HG02970 (cell line): Measurements from ENCODE around the gene OSBPL9.
"Not testable (repeated sequence)": the region's sequence is repeated elsewhere in the genome, so short reads cannot be mapped to it uniquely, and the experiment has no call there.

Experiments
- ATAC-seq: cut with Tn5 transposase; IDR thresholded peaks from one replicate; pipeline ENCODE4 v1.9.1; 2021; ENCODE audit warnings: mild to moderate bottlenecking, moderate library complexity, moderate number of reproducible peaks; ENCODE audit not compliant: unreplicated experiment, low FRiP score

OSBPL9 gene

GRCh38 chr1:51699391-51699790 lies 82.5 kb downstream of the OSBPL9 start:
- no peak for ATAC-seq

GRCh38 chr1:51701782-51702181 lies 84.9 kb downstream of the OSBPL9 start:
- ATAC-seq = not testable (repeated sequence)

- ATAC-seq = not testable (repeated sequence)
These were observed 85.3 kb downstream of the OSBPL9 start for GRCh38 chr1:51702220-51702619.

- ATAC-seq = no peak
These were observed 88.1 kb downstream of the OSBPL9 start for GRCh38 chr1:51705035-51705434.

GRCh38 chr1:51708911-51709760 lies 92.2 kb downstream of the OSBPL9 start:
- ATAC-seq = no peak

GRCh38 chr1:51709951-51710350 lies 93.1 kb downstream of the OSBPL9 start:
- no peak for ATAC-seq

- ATAC-seq = no peak
These were observed 95.7 kb downstream of the OSBPL9 start for GRCh38 chr1:51712590-51712989.

GRCh38 chr1:51714374-51715019 lies 97.6 kb downstream of the OSBPL9 start:
- ATAC-seq = no peak

GRCh38 chr1:51715369-51715768 lies 98.5 kb downstream of the OSBPL9 start:
- ATAC-seq = no peak

- ATAC-seq = no peak
These were observed 99.9 kb downstream of the OSBPL9 start for GRCh38 chr1:51716746-51717145.

GRCh38 chr1:51717842-51718241 lies 101.0 kb downstream of the OSBPL9 start:
- no peak for ATAC-seq

GRCh38 chr1:51719146-51719545 lies 102.3 kb downstream of the OSBPL9 start:
- ATAC-seq = no peak

GRCh38 chr1:51724797-51725196 lies 107.9 kb downstream of the OSBPL9 start:
- ATAC-seq = no peak

- ATAC-seq = no peak
These were observed 109.2 kb downstream of the OSBPL9 start for GRCh38 chr1:51726051-51726450.

GRCh38 chr1:51726544-51727225 lies 109.8 kb downstream of the OSBPL9 start:
- ATAC-seq = no peak

GRCh38 chr1:51727366-51727765 lies 110.5 kb downstream of the OSBPL9 start:
- ATAC-seq = no peak

GRCh38 chr1:51728611-51729155 lies 111.8 kb downstream of the OSBPL9 start:
- ATAC-seq = no peak

GRCh38 chr1:51729156-51729823 lies 112.4 kb downstream of the OSBPL9 start:
- ATAC-seq = peak; percentile 92

GRCh38 chr1:51729824-51730301 lies 113.0 kb downstream of the OSBPL9 start:
- ATAC-seq = no peak

- no peak for ATAC-seq
These were observed 115.1 kb downstream of the OSBPL9 start for GRCh38 chr1:51731998-51732397.
